GM19438 (cell line): Measurements from ENCODE around the gene RPS6KC1.
"Not testable (repeated sequence)": the region's sequence is repeated elsewhere in the genome, so short reads cannot be mapped to it uniquely, and the experiment has no call there.

Experiments used
- ATAC-seq: cut with Tn5 transposase; IDR thresholded peaks from one replicate; pipeline ENCODE4 v1.9.1; 2021; ENCODE audit warnings: low read depth; ENCODE audit not compliant: unreplicated experiment

The RPS6KC1 gene

GRCh38 chr1:213200630-213201029 lies 149.6 kb downstream of the RPS6KC1 start:
- no peak for ATAC-seq

GRCh38 chr1:213201380-213202155 lies 150.5 kb downstream of the RPS6KC1 start:
- ATAC-seq, result no peak

- ATAC-seq, result no peak
Observed at GRCh38 chr1:213211201-213211600, 160.2 kb downstream of the RPS6KC1 start.

GRCh38 chr1:213219076-213219475 lies 168.0 kb downstream of the RPS6KC1 start:
- not testable (repeated sequence) for ATAC-seq

- ATAC-seq, result no peak
Observed at GRCh38 chr1:213221209-213221608, 170.2 kb downstream of the RPS6KC1 start.

- no peak for ATAC-seq
Observed at GRCh38 chr1:213227458-213227857, 176.4 kb downstream of the RPS6KC1 start.

GRCh38 chr1:213231795-213232231 lies 180.8 kb downstream of the RPS6KC1 start:
- ATAC-seq, result no peak

GRCh38 chr1:213242883-213243282 lies 191.8 kb downstream of the RPS6KC1 start:
- no peak for ATAC-seq

- peak; percentile 63 for ATAC-seq
Observed at GRCh38 chr1:213244664-213245091, 193.6 kb downstream of the RPS6KC1 start.

GRCh38 chr1:213245260-213245910 lies 194.3 kb downstream of the RPS6KC1 start:
- ATAC-seq, result no peak

GRCh38 chr1:213247038-213247437 lies 196.0 kb downstream of the RPS6KC1 start:
- ATAC-seq, result no peak

- no peak for ATAC-seq
Observed at GRCh38 chr1:213249395-213249794, 198.4 kb downstream of the RPS6KC1 start.

- no peak for ATAC-seq
Observed at GRCh38 chr1:213250041-213250440, 199.0 kb downstream of the RPS6KC1 start.

- no peak for ATAC-seq
Observed at GRCh38 chr1:213250446-213250845, 199.4 kb downstream of the RPS6KC1 start.

- no peak for ATAC-seq
Observed at GRCh38 chr1:213251972-213252371, 200.9 kb downstream of the RPS6KC1 start.

GRCh38 chr1:213256438-213257087 lies 205.5 kb downstream of the RPS6KC1 start:
- peak; percentile 81 for ATAC-seq

GRCh38 chr1:213260311-213261075 lies 209.5 kb downstream of the RPS6KC1 start:
- ATAC-seq, result no peak

GRCh38 chr1:213264531-213264930 lies 213.5 kb downstream of the RPS6KC1 start:
- ATAC-seq, result no peak

GRCh38 chr1:213266983-213267772 lies 216.1 kb downstream of the RPS6KC1 start:
- no peak for ATAC-seq

- ATAC-seq, result no peak
Observed at GRCh38 chr1:213268221-213268620, 217.2 kb downstream of the RPS6KC1 start.
